Natural killer cell (primary cell): ENCODE measurements around the gene FTL. TPM values are rescaled to one million over a fixed set of nuclear protein-coding genes. Genes with fewer than 3 reads are reported as not detected.

ENCODE experiments used
- ATAC-seq, 3 donors: fragments of 150-1000 bp in 2 of 3; fragments of 200-7000 bp in 1 of 3; cut with Tn5 transposase; 1 replicate in 1 of 3; 2 replicates in 2 of 3; pipeline ENCODE4 v1.10.0; 2021; ENCODE audit warnings: mild to moderate bottlenecking in 2 of 3, moderate library complexity in 2 of 3
- DNase-seq, 2 donors: peaks; one replicate each; pipeline versions ENCODE4 v3.0.0 to v3.0.0-alpha.2; 2013 to 2021; ENCODE audit warnings: mixed read lengths in 1 of 2
- H3K27ac ChIP-seq: one replicate; pipeline ENCODE4 v1.5.1; 2013; ENCODE audit warnings: mild to moderate bottlenecking, low read length
- H3K27me3 ChIP-seq: one replicate; pipeline ENCODE4 v1.6.1; 2013; ENCODE audit warnings: low read length; ENCODE audit not compliant: control insufficient read depth, insufficient read depth
- H3K36me3 ChIP-seq: one replicate; pipeline ENCODE4 v1.6.1; 2013; ENCODE audit warnings: low read length; ENCODE audit not compliant: control insufficient read depth, insufficient read depth
- H3K4me1 ChIP-seq: one replicate; pipeline ENCODE4 v1.6.1; 2013; ENCODE audit warnings: low read length; ENCODE audit not compliant: control insufficient read depth, insufficient read depth
- H3K4me3 ChIP-seq: one replicate; pipeline ENCODE4 v1.5.1; 2013; ENCODE audit warnings: low read length
- H3K9me3 ChIP-seq: one replicate; pipeline ENCODE4 v1.6.1; 2013; ENCODE audit warnings: low read length; ENCODE audit not compliant: control insufficient read depth, insufficient read depth
- H3K27ac Mint-ChIP-seq, 2 donors: one replicate each; pipeline ENCODE4 v1.8.0; 2022; ENCODE audit warnings: mild to moderate bottlenecking in 2 of 2, mixed read lengths in 2 of 2, moderate library complexity in 1 of 2
- H3K27me3 Mint-ChIP-seq, 2 donors: one replicate each; pipeline ENCODE4 v1.8.0; 2022; ENCODE audit warnings: low read depth in 2 of 2, mixed read lengths in 2 of 2
- H3K36me3 Mint-ChIP-seq: one replicate; pipeline ENCODE4 v1.8.0; 2022; ENCODE audit warnings: mixed read lengths
- H3K4me1 Mint-ChIP-seq, 2 donors: one replicate each; pipeline ENCODE4 v1.8.0; 2022; ENCODE audit warnings: mixed read lengths in 2 of 2
- H3K4me3 Mint-ChIP-seq: one replicate; pipeline ENCODE4 v1.8.0; 2022; ENCODE audit warnings: mild to moderate bottlenecking, moderate library complexity, mixed read lengths
- H3K9me3 Mint-ChIP-seq, 2 donors: one replicate each; pipeline ENCODE4 v1.8.0; 2022; ENCODE audit warnings: mixed read lengths in 2 of 2
- CTCF ChIP-seq: fragments of 200-600 bp; IDR thresholded peaks from one replicate; pipeline ENCODE4 v1.8.0; 2022; ENCODE audit warnings: antibody characterized with exemption
- WGBS: methylation state at CpG from one replicate; pipeline ENCODE4 v1.1.7; 2013; ENCODE audit warnings: missing lambda C conversion rate; ENCODE audit not compliant: insufficient coverage; 5-methylcytosine and 5-hydroxymethylcytosine counted together
- intact Hi-C: fragments of 100-400 bp; cut with micrococcal nuclease; formaldehyde crosslinking; loops from one replicate; pipeline ENCODE4 v1.14.2; 2022
- total RNA-seq, 4 donors: library from RNA; stranded (reverse); fragments of 120-200 nt in 1 of 4; gene quantifications; one replicate each; pipeline versions ENCODE4 v1.2.3 to v1.2.4, GENCODE V29; 2013 to 2022

The FTL gene
- total RNA-seq, 3 donors from 2014 or later (not counting 1 experiment from before 2014, with no cell fraction given), result 554 to 1,168 (median 1,024) TPM

DNA sequence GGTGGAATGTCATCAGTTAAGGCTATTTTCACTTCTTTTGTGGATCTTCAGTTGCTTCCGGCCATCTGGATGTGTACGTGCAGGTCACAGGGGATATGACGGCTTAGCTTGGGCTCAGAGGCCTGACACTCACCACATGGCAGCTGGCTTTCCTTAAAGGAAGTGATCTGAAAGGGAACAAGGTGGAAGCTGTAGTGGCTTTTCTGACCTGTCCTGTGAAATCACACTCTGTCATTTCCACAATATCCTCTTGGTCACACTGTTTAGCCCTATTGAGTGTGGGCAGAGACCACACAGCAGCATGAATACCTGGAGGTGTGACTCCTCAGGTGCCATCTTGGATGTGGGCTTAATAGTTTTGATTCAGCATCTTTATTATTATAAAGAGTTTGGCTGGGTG is 14.9 kb upstream of the FTL start:
- no peak overlapping the region for H3K4me3 Mint-ChIP-seq
- H3K4me1 Mint-ChIP-seq, result peaks cover under 1 to 4% of the 10 kb centered on the region in 2 donors
- no peaks in the 10 kb centered on the region for H3K9me3 ChIP-seq
- H3K36me3 Mint-ChIP-seq, result no peaks in the 10 kb centered on the region
- H3K27ac ChIP-seq, result no peak overlapping the region
- ATAC-seq (no peak), DNase-seq (no peak)
- intact Hi-C loops, result no loop called here
- H3K4me1 ChIP-seq, result peaks cover 8% of the 10 kb centered on the region
- H3K36me3 ChIP-seq, result no peaks in the 10 kb centered on the region
- WGBS, result 74% methylated on average over 3 of the region's 3 CpGs
- no peaks in the 10 kb centered on the region for H3K27me3 ChIP-seq
- H3K27ac Mint-ChIP-seq, result no peak overlapping the region
- no peaks in the 10 kb centered on the region for H3K27me3 Mint-ChIP-seq
- H3K4me3 ChIP-seq, result no peak overlapping the region
- no peak for TF ChIP-seq CTCF
- H3K9me3 Mint-ChIP-seq, result no peaks in the 10 kb centered on the region

DNA sequence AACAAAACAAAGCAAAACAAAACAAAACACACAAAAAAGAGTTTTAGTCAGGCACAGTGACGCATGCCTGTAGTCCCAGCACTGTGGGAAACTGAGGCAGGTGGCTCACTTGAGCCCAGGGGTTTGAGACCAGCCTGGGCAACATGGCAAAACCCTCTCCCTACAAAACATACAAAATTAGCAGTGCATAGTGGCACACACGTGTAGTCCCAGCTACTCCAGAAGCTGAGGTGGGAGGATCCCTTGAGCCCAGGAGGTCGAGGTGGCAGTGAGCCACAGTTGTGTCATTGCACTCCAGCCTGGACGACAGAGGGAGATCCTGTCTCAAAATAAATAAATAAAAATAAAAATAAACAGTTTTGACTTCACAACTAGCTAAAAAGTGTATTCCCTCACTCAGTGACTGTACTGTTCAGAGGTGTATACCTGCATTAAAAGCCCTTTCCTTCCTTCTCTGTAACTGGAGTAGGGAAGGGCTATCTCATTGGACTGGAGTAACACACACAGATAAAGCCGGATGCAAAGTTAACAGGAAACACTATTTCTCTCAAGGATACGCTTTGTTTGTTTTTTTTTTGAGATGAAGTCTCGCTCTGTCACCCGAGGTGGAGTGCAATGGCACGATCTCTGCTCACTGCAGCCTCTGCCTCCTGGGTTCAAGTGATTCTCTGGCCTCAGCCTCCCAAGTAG is 14.1 kb upstream of the FTL start:
- Histone ChIP-seq H3K9me3 (no peaks in the 10 kb centered on the region), H3K36me3 (no peaks in the 10 kb centered on the region), H3K27ac (no peak overlapping the region), H3K4me1 (peaks cover 16% of the 10 kb centered on the region), H3K27me3 (no peaks in the 10 kb centered on the region), H3K4me3 (no peak overlapping the region)
- DNase-seq (no peak), ATAC-seq (no peak)
- no peaks in the 10 kb centered on the region for H3K27me3 Mint-ChIP-seq
- no peak for TF ChIP-seq CTCF
- peaks cover 9 to 11% of the 10 kb centered on the region in 2 donors for H3K4me1 Mint-ChIP-seq
- intact Hi-C loops, result no loop called here
- H3K36me3 Mint-ChIP-seq, result no peaks in the 10 kb centered on the region
- H3K9me3 Mint-ChIP-seq, result no peaks in the 10 kb centered on the region
- no peak overlapping the region for H3K27ac Mint-ChIP-seq
- no peak overlapping the region for H3K4me3 Mint-ChIP-seq
- WGBS, result 78% methylated on average over 9 of the region's 9 CpGs

DNA sequence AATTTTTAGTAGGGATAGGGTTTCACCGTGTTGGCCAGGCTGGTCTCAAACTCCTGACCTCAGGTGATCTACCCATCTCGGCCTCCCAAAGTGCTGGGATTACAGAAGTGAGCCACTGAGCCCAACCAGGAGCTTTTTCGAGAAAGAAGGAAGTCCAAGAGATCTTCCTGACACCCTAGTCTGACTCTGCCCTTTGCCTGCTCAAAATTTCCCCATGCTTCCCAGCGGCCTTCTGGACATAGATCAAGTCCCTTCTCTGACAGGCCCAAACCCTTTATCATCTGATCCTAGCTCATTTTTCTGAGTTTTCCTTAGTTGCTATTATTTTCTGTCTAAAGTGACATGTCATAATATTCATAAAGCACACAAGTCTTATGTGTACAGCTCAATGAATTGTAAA is 12.0 kb upstream of the FTL start:
- H3K9me3 Mint-ChIP-seq, result no peaks in the 10 kb centered on the region
- Histone ChIP-seq H3K4me3 (no peak overlapping the region), H3K4me1 (peaks cover 18% of the 10 kb centered on the region), H3K27ac (no peak overlapping the region), H3K36me3 (no peaks in the 10 kb centered on the region), H3K27me3 (no peaks in the 10 kb centered on the region), H3K9me3 (no peaks in the 10 kb centered on the region)
- peaks cover 14 to 20% of the 10 kb centered on the region in 2 donors for H3K4me1 Mint-ChIP-seq
- H3K4me3 Mint-ChIP-seq, result no peak overlapping the region
- H3K36me3 Mint-ChIP-seq, result no peaks in the 10 kb centered on the region
- DNase-seq, result no peak
- no peak overlapping the region for H3K27ac Mint-ChIP-seq
- intact Hi-C loops, result no loop called here
- 91% methylated on average over 4 of the region's 4 CpGs for WGBS
- no peaks in the 10 kb centered on the region for H3K27me3 Mint-ChIP-seq
- no peak for TF ChIP-seq CTCF
- no peak for ATAC-seq
